CD4-positive, alpha-beta T cell treated with Interleukin-1 beta for 1 hour (primary cell): ENCODE results near the gene XYLB.

Experiments
- DNase-seq, 2 donors: peaks; one replicate each; pipeline ENCODE4 v3.0.0-alpha.2; 2020 to 2022

Gene XYLB

DNA sequence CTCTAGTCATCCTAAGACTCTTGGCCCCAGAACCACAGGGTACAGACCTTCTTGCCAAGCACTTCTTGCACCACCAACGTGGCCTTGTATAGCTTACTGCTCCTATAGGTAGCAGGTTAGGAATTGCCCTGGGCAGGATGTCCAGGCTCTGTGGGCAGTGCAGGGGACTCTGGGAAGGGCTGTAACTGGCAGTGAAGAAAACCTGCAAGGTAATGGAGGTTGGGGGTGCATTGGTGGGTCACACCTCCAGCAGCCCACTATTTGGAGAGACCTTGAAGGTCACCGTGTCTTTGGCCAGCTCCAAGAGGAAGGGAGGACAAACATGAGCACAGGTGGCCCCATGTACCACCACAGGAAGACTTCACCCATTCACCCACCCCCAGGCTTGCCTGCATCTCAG, 21.3 kb upstream of the XYLB start:
- DNase-seq: no peak

DNA sequence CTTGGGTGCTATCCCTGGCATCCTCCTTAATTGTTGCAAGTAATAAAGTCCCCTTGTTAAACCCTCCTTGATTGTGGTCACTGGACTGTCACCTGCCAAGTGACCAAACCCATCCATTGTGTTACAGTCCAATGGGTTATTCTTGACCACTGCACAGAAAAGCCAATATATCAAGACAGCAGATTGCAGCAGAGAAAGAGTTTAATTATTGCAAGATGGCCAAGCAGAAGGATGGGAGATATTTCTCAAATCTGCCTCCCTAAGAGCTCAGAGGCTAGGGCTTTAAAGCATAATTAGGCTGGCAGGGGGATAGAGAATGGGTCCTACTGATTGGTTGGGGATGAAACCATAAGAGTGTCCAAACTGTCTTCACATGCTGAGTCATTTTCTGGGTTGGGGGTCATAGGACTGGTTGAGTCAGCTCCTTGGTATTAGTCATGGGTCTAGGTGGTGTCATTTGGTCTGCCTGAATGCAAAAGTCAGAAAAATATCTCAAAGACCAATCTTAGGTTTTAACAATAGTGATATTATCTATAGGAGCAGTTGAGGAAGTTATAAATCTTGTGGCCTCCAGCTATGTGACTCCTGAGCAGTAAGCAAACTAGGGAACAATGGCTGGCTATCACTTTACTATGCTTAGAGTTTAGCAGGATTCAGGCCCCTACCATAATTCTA, 19.1 kb upstream of the XYLB start:
- no peak for DNase-seq

GRCh38 chr3:38331257-38332022, 15.1 kb upstream of the XYLB start:
- DNase-seq: no peak

DNA sequence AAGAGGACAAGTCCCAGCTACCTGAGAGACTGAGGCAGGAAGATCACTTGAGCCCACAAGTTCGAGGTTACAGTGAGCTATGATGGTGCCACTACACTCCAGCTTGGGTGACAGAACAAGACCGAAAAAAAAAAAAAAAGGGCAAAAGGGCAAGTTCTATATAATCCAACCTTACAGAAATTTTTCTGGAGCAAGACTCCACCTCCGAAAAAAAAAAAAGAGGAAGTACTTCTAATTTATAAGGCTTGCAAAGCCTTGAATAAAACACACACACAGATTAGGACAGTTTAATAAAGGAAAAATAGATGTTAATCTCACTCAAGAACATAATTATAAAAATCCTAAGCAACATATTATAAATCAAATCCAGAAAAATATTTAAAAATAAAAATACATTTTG, 14.4 kb upstream of the XYLB start:
- no peak for DNase-seq

DNA sequence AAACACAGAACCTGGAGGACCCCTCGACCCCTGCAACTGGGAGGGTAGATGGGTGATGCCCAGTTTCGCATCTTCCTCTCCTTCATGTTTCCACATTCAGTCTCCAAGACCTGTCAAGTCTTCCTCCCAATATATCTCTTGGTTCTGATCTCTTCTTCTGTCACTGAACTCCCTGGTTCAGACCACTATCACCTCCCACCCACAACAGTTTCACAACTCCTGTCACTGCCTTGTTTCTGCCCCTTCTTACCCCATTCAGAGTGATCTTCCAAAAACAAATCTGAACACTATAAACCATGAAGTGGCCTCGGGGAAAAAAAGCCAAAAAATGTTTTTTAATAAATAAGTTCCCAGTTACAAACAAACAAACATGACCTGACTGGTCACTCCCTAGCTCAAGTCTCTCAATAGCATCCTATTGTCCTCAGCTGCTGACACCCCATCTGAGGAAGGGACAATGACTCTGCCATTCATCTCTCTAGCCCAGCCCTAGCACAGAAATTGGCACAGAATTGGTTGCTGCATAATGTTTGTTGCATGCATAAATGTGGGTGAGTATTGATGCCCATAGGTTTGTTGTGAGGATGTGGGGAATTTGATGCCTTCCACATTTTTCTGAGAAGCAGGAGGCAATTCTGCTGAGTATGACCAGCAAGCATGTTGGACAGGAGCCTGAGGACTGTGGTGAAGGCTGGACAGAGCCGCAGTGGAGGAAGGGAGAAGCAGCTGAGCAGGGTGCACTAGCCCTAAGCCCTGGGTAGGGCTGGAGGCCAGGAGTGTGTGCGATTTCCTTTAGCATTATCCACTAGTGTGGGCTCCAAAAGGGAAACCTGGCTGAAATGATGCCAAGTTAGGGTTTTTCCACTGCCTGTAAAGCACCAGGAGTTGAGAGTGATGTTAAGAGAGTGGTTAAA, 12.2 kb upstream of the XYLB start:
- DNase-seq: no peak

GRCh38 chr3:38335263-38335662, 11.3 kb upstream of the XYLB start:
- no peak for DNase-seq

DNA sequence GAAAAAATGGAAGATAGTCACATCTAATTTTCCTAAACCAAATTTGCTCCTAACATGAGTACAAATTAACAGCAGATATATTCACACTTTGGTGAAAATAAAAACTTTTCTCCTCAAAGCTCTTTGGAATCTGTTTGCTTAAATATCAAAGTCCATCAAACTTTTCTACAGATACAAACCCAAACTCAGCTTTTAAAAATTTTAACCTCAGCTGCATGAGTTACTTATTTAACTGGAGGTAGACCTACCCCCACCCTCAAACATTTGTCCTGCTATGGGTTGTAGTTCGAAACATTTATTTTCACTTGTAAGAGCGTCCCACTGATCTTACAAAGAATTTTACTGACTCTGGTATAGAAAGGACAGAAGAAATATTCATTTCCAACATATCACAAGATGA, 8.9 kb upstream of the XYLB start:
- DNase-seq: no peak

GRCh38 chr3:38343797-38344594, 2.6 kb upstream of the XYLB start:
- DNase-seq: no peak

- DNase-seq: no peak
Measured at GRCh38 chr3:38345879-38346586, 552 bp upstream of the XYLB start.

DNA sequence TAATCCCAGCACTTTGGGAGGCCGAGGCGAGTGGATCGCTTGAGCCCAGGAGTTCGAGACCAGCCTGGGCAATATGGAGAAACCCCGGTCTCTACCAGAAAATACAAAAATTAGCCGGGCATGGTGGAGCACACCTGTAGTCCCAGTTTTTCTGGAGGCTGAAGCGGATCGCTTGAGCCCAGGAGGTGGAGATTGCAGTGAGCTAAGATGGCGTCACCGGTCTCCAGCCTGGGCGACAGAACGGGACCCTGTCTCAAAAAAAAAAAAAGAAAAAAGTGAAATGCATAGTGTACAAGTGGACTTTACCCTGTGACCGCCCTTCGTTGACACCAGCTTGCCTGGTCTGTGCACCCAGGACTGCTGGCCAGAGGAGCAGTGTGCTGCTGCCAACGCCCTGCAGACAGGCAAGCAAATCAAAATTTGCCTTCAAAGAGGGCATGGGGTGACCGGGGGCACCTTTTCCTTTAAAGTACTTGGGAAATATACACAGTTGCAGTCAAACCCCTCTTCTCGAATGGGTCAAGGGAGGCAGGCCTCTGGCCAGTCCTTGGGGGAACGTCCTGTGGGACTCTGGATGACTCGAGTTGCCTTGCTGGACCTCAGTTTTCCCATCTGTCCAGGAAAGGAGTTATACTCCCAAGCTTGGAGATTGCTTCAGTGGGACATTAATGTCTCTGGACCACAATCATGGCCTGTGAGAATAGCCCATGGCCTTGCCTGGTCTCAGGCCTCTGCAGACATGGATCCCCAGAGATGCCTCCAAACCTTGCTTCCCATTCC, 1.0 kb downstream of the XYLB start:
- DNase-seq: no peak

DNA sequence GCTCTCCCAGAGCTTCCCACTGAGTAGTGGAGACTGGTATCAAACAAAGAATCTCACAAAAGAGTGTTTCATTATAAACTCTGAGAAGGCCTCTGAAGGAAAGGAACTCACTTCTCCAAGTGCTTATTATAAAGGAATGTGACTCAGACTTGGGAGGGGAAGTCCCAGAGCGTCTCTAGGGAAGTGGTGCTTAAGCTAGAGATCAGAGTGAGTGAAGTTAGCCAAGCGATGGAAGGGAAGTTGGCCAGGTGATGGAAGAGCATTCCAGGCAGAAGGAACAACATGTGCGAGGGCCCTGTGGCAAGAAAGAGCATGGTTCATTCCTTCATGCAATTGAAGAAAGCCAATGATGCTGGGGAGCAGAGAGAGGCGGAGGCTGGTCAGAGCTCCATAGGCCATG, 2.3 kb downstream of the XYLB start:
- peak in 1 of 2 donors; percentile 27 for DNase-seq

DNA sequence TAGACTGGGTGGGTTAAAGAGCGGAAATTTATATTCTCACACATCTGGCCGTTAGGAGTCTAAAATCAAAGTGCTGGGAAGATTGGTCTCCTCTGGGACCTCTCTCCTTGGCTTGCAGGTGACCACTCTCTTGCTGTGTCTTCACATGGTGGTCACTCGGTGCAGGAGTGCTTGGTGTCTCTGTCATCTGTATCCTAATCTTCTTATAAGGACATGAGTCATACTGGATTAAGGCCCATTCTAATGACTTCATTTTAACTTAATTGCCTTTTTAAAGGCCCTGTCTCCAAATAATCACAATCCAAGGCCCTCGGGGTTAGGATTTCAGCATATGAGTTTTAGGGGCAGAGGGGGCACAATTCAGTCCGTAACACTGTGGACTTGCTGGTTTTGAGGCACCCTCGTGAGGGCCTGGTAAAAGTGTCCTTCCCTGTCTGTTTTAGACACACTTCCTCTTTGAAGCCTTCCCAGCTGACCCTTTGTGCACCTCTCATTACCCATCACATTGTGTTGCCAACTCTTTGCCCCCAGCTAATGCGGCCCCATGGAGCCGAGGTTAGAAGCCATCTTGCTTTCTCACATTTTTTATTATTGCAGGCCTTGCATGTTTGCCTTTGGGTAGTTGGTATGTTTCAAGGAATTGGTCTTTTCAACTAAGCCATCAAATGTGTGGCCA, 3.2 kb downstream of the XYLB start:
- no peak for DNase-seq

GRCh38 chr3:38353151-38353550, 6.6 kb downstream of the XYLB start:
- DNase-seq: no peak

GRCh38 chr3:38354588-38355330, 8.2 kb downstream of the XYLB start:
- DNase-seq: no peak

GRCh38 chr3:38359038-38359437, 12.5 kb downstream of the XYLB start:
- DNase-seq: no peak

DNA sequence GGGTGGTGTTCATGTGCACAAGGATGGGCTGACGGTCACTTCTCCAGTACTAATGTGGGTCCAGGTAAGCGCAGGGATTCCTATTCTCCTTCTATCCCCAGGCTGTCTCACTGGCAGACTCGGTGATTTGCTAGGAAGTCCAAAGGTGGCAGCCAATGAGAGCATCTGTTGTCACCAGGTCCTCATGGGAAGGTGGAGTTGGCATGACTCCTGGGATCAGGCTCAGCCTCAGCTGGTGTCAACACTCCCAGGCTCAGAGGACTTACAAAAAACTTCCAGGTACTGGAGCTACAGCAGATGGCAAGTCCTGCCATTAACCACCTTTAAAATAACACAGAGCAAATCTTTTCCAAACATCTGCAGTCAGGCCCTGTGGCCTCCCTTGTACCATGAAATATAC, 13.8 kb downstream of the XYLB start:
- DNase-seq: no peak

DNA sequence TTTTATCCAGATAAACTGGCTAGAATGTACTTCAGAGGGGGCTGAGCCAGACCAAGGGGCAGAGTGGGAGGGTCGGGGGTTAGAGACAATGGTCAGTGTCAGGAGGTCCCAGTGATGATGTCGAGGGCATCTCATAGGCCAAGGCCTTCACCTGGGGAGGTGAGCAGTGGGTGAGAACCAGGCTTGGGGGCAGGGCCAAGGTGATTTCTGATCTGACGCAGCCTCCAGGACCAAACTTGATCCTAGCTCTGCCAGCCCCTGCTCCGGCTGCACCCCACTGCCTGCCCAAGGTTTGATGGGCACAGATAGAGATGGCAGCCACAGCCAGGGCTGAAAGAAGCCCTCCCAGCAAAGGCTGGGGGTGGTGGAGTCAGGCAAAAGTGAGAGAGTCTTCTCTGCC, 14.9 kb downstream of the XYLB start:
- no peak for DNase-seq

DNA sequence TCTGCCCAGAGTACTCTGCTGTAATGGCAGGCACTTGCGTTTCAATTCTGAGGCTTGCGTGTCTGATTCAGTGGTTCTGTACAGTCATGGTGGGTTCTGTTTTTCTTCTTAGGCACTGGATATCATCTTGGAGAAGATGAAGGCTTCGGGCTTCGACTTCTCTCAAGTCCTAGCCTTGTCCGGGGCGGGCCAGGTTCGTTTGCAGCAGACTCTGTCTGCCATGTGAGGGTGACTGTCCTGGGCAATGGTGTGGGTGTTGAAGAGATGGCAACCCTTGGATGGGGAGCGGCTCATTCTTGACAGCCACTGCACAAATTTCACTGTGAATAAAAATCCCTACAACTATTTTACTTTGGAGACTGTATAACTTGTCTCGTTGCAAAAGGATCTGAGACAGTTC, 16.2 kb downstream of the XYLB start:
- DNase-seq: no peak

- no peak for DNase-seq
Measured at GRCh38 chr3:38364721-38365400, 18.3 kb downstream of the XYLB start.
